Esophagus squamous epithelium (tissue), 4 donors: Measurements from ENCODE around the gene FAM111A.

Source experiments
- CTCF ChIP-seq, 6 experiments: fragments of 450-650 bp in 4 of 6; fragments of 200-600 bp in 2 of 6; sonication (generic) in 2 of 6; IDR thresholded peaks; one replicate each; pipeline ENCODE4 v1.5.1; 2016 to 2019; ENCODE audit warnings: antibody characterized with exemption in 6 of 6, mild to moderate bottlenecking in 4 of 6, moderate library complexity in 4 of 6
- POLR2A ChIP-seq, 4 donors: fragments of 450-650 bp; IDR thresholded peaks; one replicate each; pipeline ENCODE4 v1.6.1; 2017; ENCODE audit warnings: antibody characterized with exemption in 4 of 4, mild to moderate bottlenecking in 4 of 4, moderate library complexity in 3 of 4

- TF ChIP-seq CTCF (IDR thresholded peaks at IDR 0.05) (no peak), POLR2A (IDR thresholded peaks at IDR 0.05) (no peak)
Measured at GRCh38 chr11:59174664-59175033, 32.0 kb downstream of the FAM111A start.
